Caco-2 (cell line): ENCODE data around the gene MIEN1. TPM values are rescaled to one million over a fixed set of nuclear protein-coding genes. Genes with fewer than 3 reads are reported as not detected.

Experiments used
- BruUV-seq: library from RNA; stranded (reverse); fragments of 400-500 nt; replicated peaks from 2 replicates; lab custom pipeline; 2021; lab: Mats Ljungman, UMichigan
- CTCF ChIA-PET: fragments of 300-600 bp; sonication (Branson Sonifier 250); formaldehyde crosslinking; loops from one replicate; lab custom pipeline; 2022; ENCODE audit warnings: antibody characterized with exemption; lab: Charles Lee
- POLR2A ChIA-PET: fragments of 300-600 bp; sonication (Branson Sonifier 250); formaldehyde crosslinking; loops from one replicate; lab custom pipeline; 2022; ENCODE audit warnings: antibody characterized with exemption; lab: Charles Lee
- DNase-seq, 2 experiments: peaks; one replicate each; pipeline versions ENCODE4 v3.0.0 to v3.0.0-alpha.2; 2020 to 2022
- H3K27me3 ChIP-seq: replicated peaks from 2 replicates; pipeline ENCODE4 v1.6.0; 2011; ENCODE audit warnings: low read length; ENCODE audit not compliant: control insufficient read depth, insufficient read depth
- H3K36me3 ChIP-seq: 2 replicates; pipeline ENCODE4 v1.5.1; 2011; ENCODE audit warnings: low read length; ENCODE audit not compliant: control insufficient read depth, insufficient read depth
- H3K4me1 ChIP-seq: fragments of 250-450 bp; sonication (Bioruptor Pico); 2 replicates; pipeline ENCODE4 v1.5.1; 2020; ENCODE audit warnings: mild to moderate bottlenecking
- H3K4me3 ChIP-seq: 2 replicates; pipeline ENCODE4 v1.5.1; 2011; ENCODE audit warnings: low read depth, mild to moderate bottlenecking, control low read depth, low read length
- H3K9me3 ChIP-seq: fragments of 250-450 bp; sonication (Bioruptor Pico); 2 replicates; pipeline ENCODE4 v1.5.1; 2020; ENCODE audit warnings: mild to moderate bottlenecking, moderate library complexity
- H3K27ac Mint-ChIP-seq: one replicate; pipeline ENCODE4 v1.8.0; 2022; ENCODE audit warnings: mixed read lengths; ENCODE audit not compliant: unreplicated experiment
- H3K27me3 Mint-ChIP-seq: one replicate; pipeline ENCODE4 v1.8.0; 2022; ENCODE audit warnings: mixed read lengths; ENCODE audit not compliant: insufficient read depth, unreplicated experiment
- H3K36me3 Mint-ChIP-seq: one replicate; pipeline ENCODE4 v1.8.0; 2022; ENCODE audit warnings: mild to moderate bottlenecking, mixed read lengths; ENCODE audit not compliant: insufficient read depth, unreplicated experiment
- H3K4me1 Mint-ChIP-seq: one replicate; pipeline ENCODE4 v1.8.0; 2022; ENCODE audit warnings: low read depth, mixed read lengths; ENCODE audit not compliant: unreplicated experiment
- H3K4me3 Mint-ChIP-seq: one replicate; pipeline ENCODE4 v1.8.0; 2022; ENCODE audit warnings: mild to moderate bottlenecking, moderate library complexity, mixed read lengths; ENCODE audit not compliant: unreplicated experiment
- H3K9me3 Mint-ChIP-seq: one replicate; pipeline ENCODE4 v1.8.0; 2022; ENCODE audit warnings: mixed read lengths; ENCODE audit not compliant: unreplicated experiment
- CTCF ChIP-seq, 2 experiments: fragments of 200-600 bp in 1 of 2; IDR thresholded peaks; 1 replicate in 1 of 2; 2 replicates in 1 of 2; pipeline versions ENCODE4 v1.5.1 to v1.8.0; 2011 to 2022; ENCODE audit warnings: antibody characterized with exemption in 1 of 2, control low read depth in 1 of 2, inconsistent platforms in 1 of 2, low read depth in 1 of 2, low read length in 1 of 2, mild to moderate bottlenecking in 1 of 2, moderate library complexity in 1 of 2; ENCODE audit not compliant: insufficient read depth in 1 of 2, severe bottlenecking in 1 of 2, unreplicated experiment in 1 of 2
- intact Hi-C: fragments of 100-400 bp; cut with micrococcal nuclease; formaldehyde crosslinking; loops from one replicate; pipeline ENCODE4 v1.10.0; 2022; ENCODE audit not compliant: unreplicated experiment
- total RNA-seq: library from RNA; stranded (reverse); gene quantifications from 2 replicates; pipeline ENCODE4 v1.2.3, GENCODE V29; 2022

The MIEN1 gene
- total RNA-seq, 1 experiment from 2014 or later: 42.9 TPM

GRCh38 chr17:39740357-39741111 lies 10.2 kb upstream of the MIEN1 start:
- H3K27me3 Mint-ChIP-seq: no peaks in the 10 kb centered on the region
- Histone ChIP-seq H3K4me3 (peak overlapping the region; percentile 73), H3K36me3 (peaks cover 20% of the 10 kb centered on the region), H3K27me3 (no peaks in the 10 kb centered on the region), H3K4me1 (peaks cover 31% of the 10 kb centered on the region), H3K9me3 (no peaks in the 10 kb centered on the region)
- TF ChIP-seq CTCF (IDR thresholded peaks at IDR 0.05; ENCODE audit: insufficient read depth in 1 of 2, low read depth in 1 of 2, low read length in 1 of 2, severe bottlenecking in 1 of 2, unreplicated experiment in 1 of 2): no peak
- no peak for DNase-seq
- POLR2A ChIA-PET: no interaction called here
- intact Hi-C loops: no loop called here
- CTCF ChIA-PET: no interaction called here
- H3K27ac Mint-ChIP-seq: peak overlapping the region; percentile 61
- H3K4me3 Mint-ChIP-seq: peak overlapping the region; percentile 96
- H3K9me3 Mint-ChIP-seq: no peaks in the 10 kb centered on the region
- no TSS peak for BruUV-seq
- H3K36me3 Mint-ChIP-seq: peaks cover 85% of the 10 kb centered on the region
- H3K4me1 Mint-ChIP-seq: peaks cover 21% of the 10 kb centered on the region

GRCh38 chr17:39739885-39740356 lies 9.6 kb upstream of the MIEN1 start:
- CTCF ChIA-PET: interaction anchor here (0.7 to 1.4 kb wide), 3 partner anchors 15 to 116 kb away, joined by 3 to 5 read pairs (median 3); no protein-coding TSS in a partner anchor

More at GRCh38 chr17:39739885-39740356, 9.6 kb upstream of the MIEN1 start:
- TF ChIP-seq CTCF (IDR thresholded peaks at IDR 0.05; ENCODE audit: insufficient read depth in 1 of 2, low read depth in 1 of 2, low read length in 1 of 2, severe bottlenecking in 1 of 2, unreplicated experiment in 1 of 2): no peak
- Mint-ChIP-seq H3K4me1 (peaks cover 22% of the 10 kb centered on the region), H3K27ac (peak overlapping the region; percentile 53), H3K4me3 (peak overlapping the region; percentile 96), H3K9me3 (no peaks in the 10 kb centered on the region), H3K27me3 (no peaks in the 10 kb centered on the region), H3K36me3 (peaks cover 81% of the 10 kb centered on the region)
- no peak for DNase-seq
- Histone ChIP-seq H3K4me3 (peak overlapping the region; percentile 73), H3K27me3 (no peaks in the 10 kb centered on the region), H3K9me3 (no peaks in the 10 kb centered on the region), H3K4me1 (peaks cover 34% of the 10 kb centered on the region), H3K36me3 (peaks cover 16% of the 10 kb centered on the region)
- intact Hi-C loops: loop anchor here (1.0 to 5.0 kb wide), 3 partner anchors 10 to 103 kb away; partner anchors contain the start of genes MIEN1 and STARD3
- POLR2A ChIA-PET: interaction anchor here (1.1 to 1.5 kb wide), 3 partner anchors 40 to 361 kb away, joined by 4 to 7 read pairs (median 6); partner anchors contain the start of genes ERBB2, NR1D1 and PGAP3
- no TSS peak for BruUV-seq
